Trophoblast cell (in vitro differentiated cells and primary cell): ENCODE measurements around the gene TRMT10A.

Source experiments
- DNase-seq, 2 donors: peaks; one replicate each; pipeline ENCODE4 v3.0.0-alpha.2; 2016
- H2AFZ ChIP-seq: 2 replicates; pipeline ENCODE4 v1.6.1; 2013; ENCODE audit warnings: low read length, moderate library complexity, mild to moderate bottlenecking; ENCODE audit not compliant: insufficient read depth, poor library complexity
- H2AK5ac ChIP-seq: 2 replicates; pipeline ENCODE4 v1.6.1; 2013; ENCODE audit warnings: mild to moderate bottlenecking, low read length
- H2BK120ac ChIP-seq: 2 replicates; pipeline ENCODE4 v1.6.1; 2013; ENCODE audit warnings: low read length, mild to moderate bottlenecking, moderate library complexity; ENCODE audit not compliant: insufficient read depth, poor library complexity
- H2BK12ac ChIP-seq: 2 replicates; pipeline ENCODE4 v1.6.1; 2013; ENCODE audit warnings: mild to moderate bottlenecking, low read length, moderate library complexity
- H2BK5ac ChIP-seq: 2 replicates; pipeline ENCODE4 v1.6.1; 2013; ENCODE audit warnings: low read length, low read depth, moderate library complexity, mild to moderate bottlenecking; ENCODE audit not compliant: poor library complexity
- H3K14ac ChIP-seq: 2 replicates; pipeline ENCODE4 v1.6.1; 2013; ENCODE audit warnings: mild to moderate bottlenecking, low read length
- H3K18ac ChIP-seq: 2 replicates; pipeline ENCODE4 v1.6.1; 2013; ENCODE audit warnings: mild to moderate bottlenecking, low read length
- H3K23ac ChIP-seq: 2 replicates; pipeline ENCODE4 v1.6.1; 2013; ENCODE audit warnings: low read length
- H3K27ac ChIP-seq: 2 replicates; pipeline ENCODE4 v1.5.1; 2013; ENCODE audit warnings: low read depth, mild to moderate bottlenecking, inconsistent platforms, low read length, moderate library complexity
- H3K27me3 ChIP-seq: 2 replicates; pipeline ENCODE4 v1.6.1; 2013; ENCODE audit warnings: inconsistent platforms, mild to moderate bottlenecking, low read length, moderate library complexity; ENCODE audit not compliant: insufficient read depth
- H3K36me3 ChIP-seq, 2 experiments: 1 replicate in 1 of 2; 2 replicates in 1 of 2; pipeline ENCODE4 v1.6.1; 2013; ENCODE audit warnings: low read length in 2 of 2, mild to moderate bottlenecking in 2 of 2, moderate library complexity in 1 of 2; ENCODE audit not compliant: insufficient read depth in 2 of 2, control insufficient read depth in 1 of 2
- H3K4ac ChIP-seq: 2 replicates; pipeline ENCODE4 v1.6.1; 2013; ENCODE audit warnings: low read depth, mild to moderate bottlenecking, low read length, moderate library complexity
- H3K4me1 ChIP-seq, 2 experiments: 1 replicate in 1 of 2; 2 replicates in 1 of 2; pipeline ENCODE4 v1.6.1; 2013; ENCODE audit warnings: low read length in 2 of 2, mild to moderate bottlenecking in 2 of 2, moderate library complexity in 1 of 2; ENCODE audit not compliant: insufficient read depth in 2 of 2, control insufficient read depth in 1 of 2
- H3K4me2 ChIP-seq: 2 replicates; pipeline ENCODE4 v1.6.1; 2013; ENCODE audit warnings: inconsistent platforms, mild to moderate bottlenecking, low read length, moderate library complexity
- H3K4me3 ChIP-seq: 2 replicates; pipeline ENCODE4 v1.5.1; 2013; ENCODE audit warnings: mild to moderate bottlenecking, low read depth, low read length, inconsistent platforms
- H3K79me1 ChIP-seq: one replicate; pipeline ENCODE4 v1.6.1; 2013; ENCODE audit warnings: low read length
- H3K79me2 ChIP-seq: 2 replicates; pipeline ENCODE4 v1.6.1; 2013; ENCODE audit warnings: low read length, mild to moderate bottlenecking; ENCODE audit not compliant: control insufficient read depth, insufficient read depth, poor library complexity
- H3K9ac ChIP-seq: 2 replicates; pipeline ENCODE4 v1.6.1; 2013; ENCODE audit warnings: mild to moderate bottlenecking, low read length
- H3K9me3 ChIP-seq: 2 replicates; pipeline ENCODE4 v1.6.1; 2013; ENCODE audit warnings: low read depth, mild to moderate bottlenecking, control low read depth, inconsistent platforms, low read length; ENCODE audit not compliant: insufficient read depth
- H4K12ac ChIP-seq: 2 replicates; pipeline ENCODE4 v1.6.1; 2013; ENCODE audit warnings: low read depth, mild to moderate bottlenecking, low read length, moderate library complexity
- H4K8ac ChIP-seq: 2 replicates; pipeline ENCODE4 v1.6.1; 2013; ENCODE audit warnings: low read depth, mild to moderate bottlenecking, low read length, moderate library complexity
- H4K91ac ChIP-seq: one replicate; pipeline ENCODE4 v1.6.1; 2013; ENCODE audit warnings: low read depth, mild to moderate bottlenecking, low read length, moderate library complexity
- WGBS: extraction: QIAGEN DNeasy Blood & Tissue Kit; methylation state at CpG from one replicate; pipeline ENCODE4 v1.1.7; 2013; ENCODE audit warnings: missing lambda C conversion rate; ENCODE audit not compliant: insufficient read length, insufficient coverage; ENCODE audit errors: extremely low coverage; 5-methylcytosine and 5-hydroxymethylcytosine counted together

TRMT10A gene

GRCh38 chr4:99510721-99511120 lies 53.1 kb downstream of the TRMT10A start, which contains the start of gene C4orf17:
TSS of gene C4orf17 (plus strand) at chr4:99511021. CDS start at chr4:99513082, 2,061 bp downstream.
- H2BK5ac ChIP-seq: no peak within 1 kb of the TSS
- H3K4me1 ChIP-seq: no peaks in the 10 kb centered on the region
- H4K12ac ChIP-seq: no peak within 1 kb of the TSS
- no peak within 1 kb of the TSS for H4K8ac ChIP-seq
- no peaks in the 10 kb centered on the region for H3K36me3 ChIP-seq
- H2BK120ac ChIP-seq: no peak within 1 kb of the TSS
- H3K14ac ChIP-seq: no peak within 1 kb of the TSS
- H3K9me3 ChIP-seq: no peaks in the 10 kb centered on the region
- WGBS: no CpG with 5 or more reads among the region's 4 CpGs
- H2BK12ac ChIP-seq: no peak within 1 kb of the TSS
- no peaks in the 10 kb centered on the region for H3K79me2 ChIP-seq
- H3K4me3 ChIP-seq: no peak within 1 kb of the TSS
- no peak within 1 kb of the TSS for H3K9ac ChIP-seq
- H2AK5ac ChIP-seq: no peak within 1 kb of the TSS
- no peak within 1 kb of the TSS for H3K27ac ChIP-seq
- no peaks in the 10 kb centered on the region for H3K79me1 ChIP-seq
- no peak within 1 kb of the TSS for H2AFZ ChIP-seq
- H3K4ac ChIP-seq: no peak within 1 kb of the TSS
- H3K18ac ChIP-seq: no peak within 1 kb of the TSS
- DNase-seq: no peak
- no peak within 1 kb of the TSS for H4K91ac ChIP-seq
- H3K27me3 ChIP-seq: no peaks in the 10 kb centered on the region
- no peak within 1 kb of the TSS for H3K23ac ChIP-seq
- H3K4me2 ChIP-seq: no peak within 1 kb of the TSS

DNA sequence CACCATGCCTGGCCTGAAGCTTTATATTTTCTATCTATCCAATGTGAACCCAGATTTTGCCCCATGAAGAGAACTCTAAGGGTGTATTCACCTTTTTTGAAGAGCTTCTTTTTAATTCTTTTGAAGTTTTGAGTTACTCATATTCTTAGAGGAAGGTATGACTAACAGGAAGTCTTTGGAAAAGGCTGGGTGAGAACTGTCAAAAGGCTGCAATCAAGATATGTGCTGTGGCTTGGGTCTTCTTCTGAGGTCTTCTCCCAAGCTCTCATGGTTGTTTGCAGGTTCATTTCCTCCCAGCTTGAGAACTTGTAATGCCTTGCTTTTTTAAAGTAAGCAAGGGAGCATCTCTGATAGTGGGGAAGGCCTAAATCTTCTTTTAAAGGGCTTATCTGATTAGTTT lies 56.1 kb downstream of the TRMT10A start:
- Histone ChIP-seq H3K27ac (no peak overlapping the region), H2BK120ac (no peak overlapping the region), H3K9me3 (peaks cover 3% of the 10 kb centered on the region), H4K12ac (no peak overlapping the region), H3K9ac (no peak overlapping the region), H3K27me3 (no peaks in the 10 kb centered on the region), H4K8ac (no peak overlapping the region), H3K4me3 (no peak overlapping the region), H3K14ac (no peak overlapping the region), H3K4ac (no peak overlapping the region), H3K36me3 (no peaks in the 10 kb centered on the region), H3K79me1 (no peaks in the 10 kb centered on the region), H2BK5ac (no peak overlapping the region), H4K91ac (no peak overlapping the region), H3K23ac (no peak overlapping the region), H2AK5ac (no peak overlapping the region), H3K79me2 (no peaks in the 10 kb centered on the region), H3K18ac (no peak overlapping the region), H2BK12ac (no peak overlapping the region), H3K4me1 (no peaks in the 10 kb centered on the region), H3K4me2 (no peak overlapping the region), H2AFZ (no peak overlapping the region)
- no peak for DNase-seq

GRCh38 chr4:99507349-99507748 lies 56.5 kb downstream of the TRMT10A start:
- no peaks in the 10 kb centered on the region for H3K4me1 ChIP-seq
- no peak overlapping the region for H3K14ac ChIP-seq
- H4K91ac ChIP-seq: no peak overlapping the region
- no peaks in the 10 kb centered on the region for H3K27me3 ChIP-seq
- H2BK12ac ChIP-seq: no peak overlapping the region
- no peak overlapping the region for H3K27ac ChIP-seq
- H3K4me3 ChIP-seq: no peak overlapping the region
- DNase-seq: no peak
- H3K4ac ChIP-seq: no peak overlapping the region
- H3K9ac ChIP-seq: no peak overlapping the region
- no peaks in the 10 kb centered on the region for H3K36me3 ChIP-seq
- H3K79me1 ChIP-seq: no peaks in the 10 kb centered on the region
- no peaks in the 10 kb centered on the region for H3K79me2 ChIP-seq
- H3K4me2 ChIP-seq: no peak overlapping the region
- no peak overlapping the region for H4K12ac ChIP-seq
- H2BK5ac ChIP-seq: no peak overlapping the region
- no peak overlapping the region for H4K8ac ChIP-seq
- no CpG with 5 or more reads among the region's 1 CpG for WGBS
- no peak overlapping the region for H3K23ac ChIP-seq
- no peak overlapping the region for H2BK120ac ChIP-seq
- H2AFZ ChIP-seq: no peak overlapping the region
- no peak overlapping the region for H3K18ac ChIP-seq
- H3K9me3 ChIP-seq: peaks cover 3% of the 10 kb centered on the region
- H2AK5ac ChIP-seq: no peak overlapping the region

DNA sequence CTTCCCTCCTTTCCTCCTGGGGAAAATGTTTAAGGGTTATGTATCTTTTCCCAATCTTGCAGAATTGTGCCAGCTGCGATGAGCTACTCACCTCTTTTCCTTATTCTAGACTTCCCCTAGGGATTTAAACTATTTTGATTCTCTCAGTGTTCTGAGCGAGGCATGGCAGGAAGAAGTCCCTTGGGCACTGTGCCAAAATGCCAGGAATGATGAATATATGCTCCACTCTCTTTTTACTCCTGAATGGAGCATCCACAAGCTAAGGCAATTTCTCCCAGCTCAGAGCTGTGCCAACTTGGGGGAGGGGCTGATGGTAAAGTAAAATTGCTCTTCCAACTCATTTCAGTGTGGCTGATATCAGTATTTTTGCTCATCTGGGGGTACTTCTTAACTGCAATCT lies 57.1 kb downstream of the TRMT10A start:
- Histone ChIP-seq H3K9me3 (peaks cover 3% of the 10 kb centered on the region), H3K23ac (no peak overlapping the region), H2BK120ac (no peak overlapping the region), H3K4me1 (no peaks in the 10 kb centered on the region), H3K27ac (no peak overlapping the region), H4K8ac (no peak overlapping the region), H3K4me3 (no peak overlapping the region), H3K9ac (no peak overlapping the region), H3K4ac (no peak overlapping the region), H2BK5ac (no peak overlapping the region), H3K79me2 (no peaks in the 10 kb centered on the region), H2AFZ (no peak overlapping the region), H3K36me3 (no peaks in the 10 kb centered on the region), H2BK12ac (no peak overlapping the region), H3K79me1 (no peaks in the 10 kb centered on the region), H2AK5ac (no peak overlapping the region), H3K27me3 (no peaks in the 10 kb centered on the region), H3K18ac (no peak overlapping the region), H3K14ac (no peak overlapping the region), H4K12ac (no peak overlapping the region), H3K4me2 (no peak overlapping the region), H4K91ac (no peak overlapping the region)
- no CpG with 5 or more reads among the region's 2 CpGs for WGBS
- no peak for DNase-seq
